Thyroid gland (tissue), 4 donors: ENCODE results near the gene SGIP1. TPM values are rescaled to one million over a fixed set of nuclear protein-coding genes. Genes with fewer than 3 reads are reported as not detected.

Experiments used
- DNase-seq, 2 donors: peaks; one replicate each; pipeline ENCODE4 v3.0.0-alpha.2; 2019
- H3K27ac ChIP-seq, 3 donors: fragments of 200-600 bp; sonication (generic); 1 replicate in 2 of 3; 2 replicates in 1 of 3; pipeline ENCODE4 v1.5.1; 2016 to 2019; ENCODE audit warnings: mild to moderate bottlenecking in 1 of 3, moderate library complexity in 1 of 3
- H3K27me3 ChIP-seq: fragments of 200-600 bp; sonication (generic); one replicate; pipeline ENCODE4 v1.5.1; 2019
- H3K36me3 ChIP-seq, 2 donors: fragments of 200-600 bp; sonication (generic); one replicate each; pipeline ENCODE4 v1.5.1; 2016 to 2019
- H3K4me1 ChIP-seq, 2 donors: fragments of 200-600 bp; sonication (generic); one replicate each; pipeline ENCODE4 v1.5.1; 2017 to 2019
- H3K4me3 ChIP-seq, 3 donors: fragments of 200-600 bp; sonication (generic); replicated peaks in 1 of 3; 1 replicate in 2 of 3; 2 replicates in 1 of 3; pipeline ENCODE4 v1.5.1; 2016; ENCODE audit warnings: mild to moderate bottlenecking in 1 of 3
- H3K9me3 ChIP-seq: fragments of 200-600 bp; sonication (generic); one replicate; pipeline ENCODE4 v1.5.1; 2017
- CTCF ChIP-seq, 6 experiments: fragments of 200-600 bp in 3 of 6; fragments of 450-650 bp in 3 of 6; sonication (generic) in 3 of 6; IDR thresholded peaks; one replicate each; pipeline ENCODE4 v1.5.1; 2016 to 2019; ENCODE audit warnings: antibody characterized with exemption in 6 of 6, mild to moderate bottlenecking in 2 of 6, inconsistent platforms in 1 of 6, moderate library complexity in 1 of 6
- POLR2A ChIP-seq, 2 donors: fragments of 450-650 bp; IDR thresholded peaks; one replicate each; pipeline ENCODE4 v1.6.1; 2017; ENCODE audit warnings: antibody characterized with exemption in 2 of 2, mild to moderate bottlenecking in 2 of 2, moderate library complexity in 1 of 2
- WGBS, 2 donors: methylation state at CpG; one replicate each; pipeline ENCODE4 v1.1.5; 2017; 5-methylcytosine and 5-hydroxymethylcytosine counted together
- intact Hi-C: fragments of 100-400 bp; cut with DNase I; formaldehyde crosslinking; loops from one replicate; pipeline ENCODE4 v1.15.1; 2023
- total RNA-seq, 4 donors: library from RNA; depleted of rRNA; stranded (reverse); fragments of >200 nt; gene quantifications; one replicate each; pipeline ENCODE4 v1.2.3, GENCODE V29; 2016

The SGIP1 gene
- total RNA-seq, 4 donors from 2014 or later = 18.7 to 25.6 (median 22.4) TPM

GRCh38 chr1:66557157-66557556 lies 23.2 kb downstream of the SGIP1 start:
- H3K27me3 ChIP-seq = no peaks in the 10 kb centered on the region
- 60 to 86% methylated on average over 1 of the region's 1 CpG for WGBS, 2 donors
- intact Hi-C loops = no loop called here
- H3K9me3 ChIP-seq = no peaks in the 10 kb centered on the region
- peak overlapping the region in 1 of 3 donors; percentile 34 for H3K27ac ChIP-seq
- no peaks in the 10 kb centered on the region for H3K36me3 ChIP-seq
- no peak for TF ChIP-seq CTCF (IDR thresholded peaks at IDR 0.05)
- TF ChIP-seq POLR2A (IDR thresholded peaks at IDR 0.05) = no peak
- DNase-seq = no peak
- no peak overlapping the region for H3K4me3 ChIP-seq
- peaks cover 25% of the 10 kb centered on the region in 2 donors for H3K4me1 ChIP-seq

GRCh38 chr1:66559517-66559916 lies 25.6 kb downstream of the SGIP1 start:
- 85 to 92% methylated on average over 4 of the region's 4 CpGs for WGBS, 2 donors
- Histone ChIP-seq H3K27ac (no peak overlapping the region), H3K4me1 (peaks cover 14 to 19% of the 10 kb centered on the region in 2 donors), H3K9me3 (no peaks in the 10 kb centered on the region), H3K4me3 (no peak overlapping the region), H3K36me3 (no peaks in the 10 kb centered on the region), H3K27me3 (no peaks in the 10 kb centered on the region)
- TF ChIP-seq POLR2A (IDR thresholded peaks at IDR 0.05) (no peak), CTCF (IDR thresholded peaks at IDR 0.05) (no peak)
- intact Hi-C loops = no loop called here
- no peak for DNase-seq

GRCh38 chr1:66562561-66562960 lies 28.6 kb downstream of the SGIP1 start:
- no peak for DNase-seq
- Histone ChIP-seq H3K9me3 (no peaks in the 10 kb centered on the region), H3K4me1 (peaks cover 0 to 4% of the 10 kb centered on the region in 2 donors), H3K36me3 (no peaks in the 10 kb centered on the region), H3K4me3 (no peak overlapping the region), H3K27me3 (no peaks in the 10 kb centered on the region), H3K27ac (peak overlapping the region in 2 of 3 donors; percentile 47 to 48)
- intact Hi-C loops = no loop called here
- WGBS, 2 donors = 71 to 89% methylated on average over 3 of the region's 3 CpGs
- TF ChIP-seq POLR2A (IDR thresholded peaks at IDR 0.05) (no peak), CTCF (IDR thresholded peaks at IDR 0.05) (no peak)

GRCh38 chr1:66563094-66563800 lies 29.3 kb downstream of the SGIP1 start:
- H3K4me1 ChIP-seq = peaks cover 0 to 4% of the 10 kb centered on the region in 2 donors
- H3K36me3 ChIP-seq = no peaks in the 10 kb centered on the region
- DNase-seq = no peak
- 59 to 70% methylated on average over 6 of the region's 6 CpGs for WGBS, 2 donors
- H3K9me3 ChIP-seq = no peaks in the 10 kb centered on the region
- peak overlapping the region in 2 of 3 donors; percentile 47 to 48 for H3K27ac ChIP-seq
- no peaks in the 10 kb centered on the region for H3K27me3 ChIP-seq
- TF ChIP-seq POLR2A (IDR thresholded peaks at IDR 0.05) (no peak), CTCF (IDR thresholded peaks at IDR 0.05) (no peak)
- no peak overlapping the region for H3K4me3 ChIP-seq
- intact Hi-C loops = no loop called here

- TF ChIP-seq POLR2A (IDR thresholded peaks at IDR 0.05) (no peak), CTCF (IDR thresholded peaks at IDR 0.05) (no peak)
- Histone ChIP-seq H3K4me3 (no peak overlapping the region), H3K4me1 (peaks cover 0 to 4% of the 10 kb centered on the region in 2 donors), H3K27ac (peak overlapping the region in 2 of 3 donors; percentile 10 to 31), H3K36me3 (no peaks in the 10 kb centered on the region), H3K27me3 (no peaks in the 10 kb centered on the region), H3K9me3 (no peaks in the 10 kb centered on the region)
- no peak for DNase-seq
- intact Hi-C loops = no loop called here
- 72 to 81% methylated on average over 5 of the region's 5 CpGs for WGBS, 2 donors
Measured at GRCh38 chr1:66563941-66564630, 30.1 kb downstream of the SGIP1 start.
